HG03045 (cell line): ENCODE data around the gene ABL2.
"Not testable (repeated sequence)": the region's sequence is repeated elsewhere in the genome, so short reads cannot be mapped to it uniquely, and the experiment has no call there.

ENCODE experiments used
- ATAC-seq: cut with Tn5 transposase; IDR thresholded peaks from one replicate; pipeline ENCODE4 v1.9.1; 2021; ENCODE audit warnings: mild to moderate bottlenecking, moderate library complexity; ENCODE audit not compliant: unreplicated experiment

Gene ABL2

DNA sequence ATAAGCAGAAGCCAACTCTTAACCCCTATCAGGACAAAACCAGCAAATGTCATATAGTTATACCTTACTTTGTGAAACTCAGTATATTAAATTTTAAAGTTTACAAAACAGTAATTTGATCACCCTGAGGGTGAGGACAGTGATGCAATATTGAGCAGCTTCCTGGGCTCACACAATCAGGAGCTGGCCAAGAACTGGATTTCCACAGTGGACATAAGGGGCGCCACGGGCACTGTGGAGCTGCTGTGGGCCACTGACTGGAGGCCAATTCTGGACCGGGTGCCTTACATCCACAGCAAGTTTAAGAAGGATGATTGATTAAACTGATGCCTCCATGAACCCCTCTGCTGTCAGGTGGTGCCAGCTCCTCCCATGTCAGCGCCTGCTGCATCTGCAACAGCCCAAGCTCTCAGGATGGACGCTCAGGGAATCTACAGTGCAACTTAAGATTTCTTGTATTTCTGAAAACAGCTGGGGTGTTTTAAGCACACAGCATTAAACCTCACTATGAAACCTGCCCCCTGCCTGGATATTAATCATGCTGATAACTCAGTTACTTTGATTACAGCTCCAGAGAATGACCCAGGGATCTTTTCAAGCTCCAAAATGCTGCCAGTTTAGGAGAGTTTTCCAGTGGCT lies 91.7 kb downstream of the ABL2 start:
- ATAC-seq, result no peak

DNA sequence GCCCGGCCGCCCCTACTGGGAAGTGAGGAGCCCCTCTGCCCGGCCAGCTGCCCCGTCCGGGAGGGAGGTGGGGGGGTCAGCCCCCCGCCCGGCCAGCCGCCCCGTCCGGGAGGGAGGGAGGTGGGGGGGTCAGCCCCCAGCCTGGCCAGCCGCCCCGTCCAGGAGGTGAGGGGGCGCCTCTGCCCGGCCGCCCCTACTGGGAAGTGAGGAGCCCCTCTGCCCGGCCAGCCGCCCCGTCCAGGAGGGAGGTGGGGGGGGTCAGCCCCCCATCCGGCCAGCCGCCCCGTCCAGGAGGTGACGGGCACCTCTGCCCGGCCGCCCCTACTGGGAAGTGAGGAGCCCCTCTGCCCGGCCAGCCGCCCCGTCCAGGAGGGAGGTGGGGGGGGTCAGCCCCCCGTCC lies 93.8 kb downstream of the ABL2 start:
- not testable (repeated sequence) for ATAC-seq

GRCh38 chr1:179135168-179135567 lies 94.3 kb downstream of the ABL2 start:
- not testable (repeated sequence) for ATAC-seq

DNA sequence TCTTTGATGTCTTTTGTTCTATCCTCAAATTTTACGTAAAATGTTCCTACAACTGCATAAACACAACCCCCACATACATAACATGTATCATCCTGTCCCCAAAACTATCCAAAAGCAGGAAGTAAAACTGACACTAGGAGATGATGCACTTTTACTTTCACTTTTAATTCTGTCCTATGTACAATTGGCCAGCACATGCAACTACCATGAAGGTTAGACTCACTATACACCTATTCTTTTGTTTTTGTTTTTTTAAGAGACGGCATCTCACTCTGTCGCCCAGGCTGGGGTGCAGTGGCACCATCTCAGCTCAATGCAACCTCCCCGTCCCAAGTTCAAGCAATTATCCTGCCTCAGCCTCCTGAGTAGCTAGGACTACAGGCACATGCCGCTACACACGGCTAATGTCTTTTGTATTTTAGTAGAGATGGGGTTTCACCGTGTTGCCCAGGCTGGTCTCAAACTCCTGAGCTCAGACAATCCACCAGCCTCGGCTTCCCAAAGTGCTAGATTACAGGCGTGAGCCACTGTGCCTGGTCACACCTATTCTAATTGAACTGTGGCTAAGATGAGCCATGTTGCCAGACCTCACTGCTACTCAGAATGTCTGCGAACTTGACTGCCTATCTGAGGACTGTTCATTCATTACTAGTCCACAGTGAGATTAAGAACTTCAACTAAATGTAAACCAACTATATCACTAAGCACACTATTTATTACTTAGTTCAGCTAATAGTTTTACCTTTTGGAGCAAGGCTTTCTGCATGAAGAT lies 99.6 kb downstream of the ABL2 start:
- peak; percentile 92 for ATAC-seq

DNA sequence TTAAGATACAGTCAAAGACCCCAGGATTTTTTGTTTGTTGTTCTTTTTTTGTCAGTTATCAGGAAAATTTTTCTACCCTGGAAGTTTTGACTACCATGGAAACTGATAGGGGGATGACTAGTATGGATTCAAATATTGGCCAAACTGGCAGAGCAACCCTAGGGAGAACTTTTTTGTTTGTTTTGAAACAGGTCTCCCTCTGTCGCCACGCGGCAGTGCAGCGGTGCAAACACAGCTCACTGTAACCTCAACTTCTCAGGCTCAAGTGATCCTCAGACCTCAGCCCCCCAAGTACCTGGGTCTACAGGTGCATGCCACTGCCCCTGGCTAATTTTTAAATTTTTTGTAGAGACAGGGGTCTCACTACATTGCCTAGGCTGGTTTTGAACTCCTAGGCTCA lies 101.0 kb downstream of the ABL2 start:
- no peak for ATAC-seq

GRCh38 chr1:179127163-179127895 lies 102.1 kb downstream of the ABL2 start:
- ATAC-seq, result no peak

GRCh38 chr1:179126338-179127060 lies 103.0 kb downstream of the ABL2 start:
- ATAC-seq, result no peak

DNA sequence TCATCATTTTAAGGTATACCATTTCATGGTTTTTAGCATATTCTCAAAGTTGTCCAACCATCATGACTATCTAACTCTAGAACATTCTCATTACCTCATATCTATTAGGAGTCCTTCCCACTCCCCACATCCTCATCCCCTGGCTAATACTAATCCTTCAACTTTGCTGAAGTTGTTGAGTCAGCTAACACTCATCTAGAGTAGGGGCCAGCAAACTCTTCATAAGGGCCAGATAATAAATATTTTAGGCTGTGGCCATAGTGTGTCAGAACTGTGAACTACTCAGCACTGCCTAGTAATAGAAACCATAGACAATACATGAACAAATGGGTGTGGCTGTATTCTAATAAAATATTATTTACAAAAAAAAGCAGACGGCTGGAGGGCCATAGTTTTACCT lies 104.6 kb downstream of the ABL2 start:
- ATAC-seq, result no peak

DNA sequence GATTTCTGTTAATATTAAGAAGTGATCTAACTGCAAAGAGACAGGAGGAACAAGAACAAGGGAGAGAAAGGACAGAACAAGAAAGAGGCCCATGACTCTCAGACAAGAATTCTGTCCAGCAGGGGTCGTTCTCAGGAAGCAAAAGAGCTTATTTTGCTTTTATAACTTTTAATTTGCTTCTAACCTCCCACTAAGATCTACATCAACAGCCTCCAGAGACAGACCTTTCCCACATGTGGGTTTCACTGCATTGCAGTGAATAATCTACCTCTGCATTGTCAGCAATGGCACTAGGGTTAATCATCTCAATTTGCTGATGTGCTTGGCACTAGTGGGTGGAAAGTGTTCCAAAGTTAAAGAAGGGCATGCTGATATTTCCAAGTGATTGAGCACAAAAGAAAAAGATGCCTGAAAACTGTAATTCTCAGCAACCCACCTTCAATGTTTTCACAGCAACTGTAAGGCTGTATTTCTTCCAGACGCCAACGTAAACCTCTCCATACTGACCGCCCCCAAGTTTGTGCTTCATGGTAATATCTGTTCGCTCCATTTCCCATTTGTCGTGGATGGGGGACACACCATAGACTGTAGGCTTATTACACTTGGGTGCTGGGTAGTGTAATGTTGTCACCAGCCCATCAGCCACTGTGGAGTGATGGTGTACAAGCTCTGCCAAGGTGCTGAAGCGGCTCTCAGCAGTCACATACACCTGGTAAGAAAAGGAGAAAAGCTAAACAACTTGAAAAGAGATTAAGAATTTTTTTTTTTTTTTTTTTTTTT lies 108.1 kb downstream of the ABL2 start:
- ATAC-seq, result no peak

- no peak for ATAC-seq
These were observed 108.7 kb downstream of the ABL2 start for GRCh38 chr1:179120736-179121135.

DNA sequence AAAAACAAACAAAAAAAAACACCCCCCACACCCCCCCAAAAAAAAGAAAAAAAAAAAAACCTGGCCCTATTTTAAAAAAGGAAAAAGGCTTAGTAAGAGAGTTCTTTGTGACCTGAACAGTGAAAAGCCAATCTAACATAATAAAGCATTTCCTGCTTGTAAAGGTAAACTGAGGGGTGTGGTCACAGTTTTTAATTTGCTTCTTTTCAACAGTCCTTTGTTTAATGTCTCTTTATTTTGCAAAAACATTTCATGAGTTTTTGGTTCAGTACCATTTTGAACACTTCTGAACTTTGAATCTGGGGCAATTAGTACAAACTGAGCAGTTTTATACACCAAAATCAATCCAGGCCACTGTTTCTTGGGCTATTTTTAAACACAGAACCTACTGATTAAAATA lies 110.0 kb downstream of the ABL2 start:
- ATAC-seq, result no peak

DNA sequence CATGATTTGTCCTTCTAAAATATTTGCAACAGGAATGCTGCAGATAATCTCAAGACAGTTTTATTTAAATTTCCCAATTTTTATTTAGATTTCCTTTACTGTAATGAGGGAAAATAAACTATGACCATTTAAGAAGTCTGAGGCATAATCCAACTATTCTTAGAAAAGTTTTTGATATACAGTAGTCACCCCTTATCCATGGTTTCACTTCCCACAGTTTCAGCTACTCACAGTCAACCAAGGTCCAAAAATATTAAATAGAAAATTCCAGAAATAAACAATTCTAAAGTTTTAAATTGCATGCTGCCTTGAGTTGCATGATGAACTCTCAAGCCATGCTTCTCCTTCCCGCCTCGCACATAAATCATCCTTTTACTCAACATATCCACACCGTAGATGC lies 114.3 kb downstream of the ABL2 start:
- ATAC-seq, result no peak

- ATAC-seq, result no peak
These were observed 120.8 kb downstream of the ABL2 start for GRCh38 chr1:179108644-179109043.

GRCh38 chr1:179107706-179108629 lies 121.5 kb downstream of the ABL2 start:
- no peak for ATAC-seq

DNA sequence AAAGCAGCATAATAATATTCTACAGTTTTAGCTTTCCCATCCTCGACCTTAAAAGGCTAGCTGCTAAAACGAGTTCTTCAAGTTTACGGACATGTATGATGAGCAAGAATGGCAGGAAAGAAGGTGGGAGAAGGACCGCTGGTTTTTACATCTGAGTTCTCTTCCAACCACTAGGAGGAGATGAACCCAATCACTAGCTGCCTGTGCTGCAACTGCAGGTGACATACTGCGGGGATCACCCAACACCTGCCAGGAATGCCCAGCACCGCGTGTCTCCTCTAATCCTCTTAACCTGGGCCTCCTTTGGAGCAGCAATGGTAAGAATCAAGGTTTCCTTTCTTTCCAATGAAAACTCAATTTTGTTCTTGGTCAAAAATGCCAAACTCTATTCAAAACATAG lies 124.1 kb downstream of the ABL2 start:
- no peak for ATAC-seq

DNA sequence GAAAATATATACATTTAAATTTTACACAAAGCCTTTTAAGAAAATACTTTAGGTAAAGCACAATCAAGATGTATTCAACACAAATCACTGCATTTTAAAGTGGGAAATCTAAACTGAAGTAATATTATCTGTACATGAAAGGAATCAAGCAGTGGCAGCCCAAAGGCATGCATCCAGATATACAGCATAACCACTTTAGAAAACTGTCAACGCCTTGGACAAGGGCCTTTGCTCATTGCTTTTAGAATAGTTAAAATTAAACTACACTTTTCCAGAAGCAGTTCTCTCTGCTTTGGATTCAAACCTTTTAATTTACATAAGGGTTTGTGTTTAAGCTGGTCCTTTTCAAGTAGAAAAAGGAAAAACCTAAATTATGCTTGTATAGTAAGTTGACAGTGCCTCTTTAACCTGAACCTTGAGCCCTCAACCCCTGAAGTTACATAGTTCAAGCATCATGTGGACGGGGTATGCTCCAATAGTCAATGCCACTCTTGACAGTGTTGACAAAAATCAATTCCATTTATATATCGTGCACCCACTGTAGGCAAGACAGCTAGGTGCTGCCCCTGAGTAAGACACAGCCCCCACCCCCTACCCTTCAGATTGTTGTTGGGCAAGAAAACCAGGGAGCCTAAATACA lies 124.7 kb downstream of the ABL2 start:
- no peak for ATAC-seq

DNA sequence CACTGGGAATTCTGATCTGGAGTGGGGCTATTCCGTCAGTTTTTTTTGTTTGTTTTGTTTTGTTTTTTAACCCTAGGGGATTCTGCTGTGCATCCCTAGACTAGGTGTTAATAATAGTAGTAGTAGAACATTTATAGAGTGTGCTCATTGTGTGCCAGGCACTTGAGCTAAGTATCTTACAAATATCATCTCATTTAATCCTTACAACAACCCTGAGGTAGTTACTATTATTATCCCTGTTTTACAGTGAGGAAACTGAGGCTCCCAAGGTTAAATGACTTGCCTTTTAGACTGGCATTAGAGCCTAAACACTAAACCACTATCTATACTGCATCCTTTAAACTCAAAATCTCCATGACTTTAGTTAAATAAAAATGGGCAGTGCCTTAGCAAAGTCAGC lies 125.5 kb downstream of the ABL2 start:
- no peak for ATAC-seq

- ATAC-seq, result no peak
These were observed 127.9 kb downstream of the ABL2 start for GRCh38 chr1:179101566-179101965.

GRCh38 chr1:179099891-179100290 lies 129.6 kb downstream of the ABL2 start:
- ATAC-seq, result no peak
